Activated CD8-positive, alpha-beta memory T cell treated with anti-CD3 and anti-CD28 coated beads, Interleukin-2, amount 10 ng/mL, durations not matched to agents 7 days and 5 days (primary cell): ENCODE results near the gene PTGR1. TPM values are rescaled to one million over a fixed set of nuclear protein-coding genes. Genes with fewer than 3 reads are reported as not detected.

Experiments
- total RNA-seq, 2 experiments: library from RNA; stranded (reverse); gene quantifications; one replicate each; pipeline ENCODE4 v1.2.3, GENCODE V29; 2021

The PTGR1 gene
- total RNA-seq, 2 experiments from 2014 or later = 1.0 TPM; not detected in 1

Other genes starting within 250 kb of the PTGR1 start
- gene ECPAS, start 115.3 kb downstream of the PTGR1 start, total RNA-seq = 10 to 100 TPM; 72.8 to 75.3 TPM
- 1 to 10 TPM; 2.8 to 5.2 TPM for gene ZNF483, start 74.5 kb downstream of the PTGR1 start, total RNA-seq
- 1 to 10 TPM; 3.6 to 4.2 TPM for gene DNAJC25, start 31.7 kb upstream of the PTGR1 start, total RNA-seq
- gene GNG10, start 62.0 kb upstream of the PTGR1 start, total RNA-seq = 10 to 100 TPM; 17.1 to 20.9 TPM
- not detected for gene SHOC1, start 195.3 kb upstream of the PTGR1 start, total RNA-seq